Hepatocyte (in vitro differentiated cells): ENCODE results near the gene BCL7B. TPM values are rescaled to one million over a fixed set of nuclear protein-coding genes. Genes with fewer than 3 reads are reported as not detected.
"Not testable (repeated sequence)": the region's sequence is repeated elsewhere in the genome, so short reads cannot be mapped to it uniquely, and the experiment has no call there.

Source experiments
- DNase-seq: peaks from one replicate; pipeline ENCODE4 v3.0.0-alpha.2; 2016; ENCODE audit warnings: low spot score
- H2AFZ ChIP-seq: fragments of 200-600 bp; sonication (generic); 2 replicates; pipeline ENCODE4 v1.6.0; 2016; ENCODE audit warnings: antibody characterized with exemption, mild to moderate bottlenecking
- H3K27ac ChIP-seq: fragments of 200-600 bp; sonication (generic); 2 replicates; pipeline ENCODE4 v1.5.1; 2016; ENCODE audit warnings: mild to moderate bottlenecking
- H3K27me3 ChIP-seq: fragments of 200-600 bp; sonication (generic); 2 replicates; pipeline ENCODE4 v1.6.1; 2016
- H3K36me3 ChIP-seq: fragments of 200-600 bp; sonication (generic); replicated peaks from 2 replicates; pipeline ENCODE4 v1.5.1; 2016; ENCODE audit warnings: low read depth; ENCODE audit not compliant: insufficient read depth
- H3K4me1 ChIP-seq: fragments of 200-600 bp; sonication (generic); 2 replicates; pipeline ENCODE4 v1.5.1; 2016; ENCODE audit warnings: mild to moderate bottlenecking, moderate library complexity; ENCODE audit not compliant: insufficient read depth
- H3K4me2 ChIP-seq: fragments of 200-600 bp; sonication (generic); 2 replicates; pipeline ENCODE4 v1.6.0; 2016
- H3K4me3 ChIP-seq: fragments of 200-600 bp; sonication (generic); 2 replicates; pipeline ENCODE4 v1.5.1; 2016; ENCODE audit warnings: mild to moderate bottlenecking
- H3K79me2 ChIP-seq: fragments of 200-600 bp; sonication (generic); 2 replicates; pipeline ENCODE4 v1.6.0; 2017; ENCODE audit warnings: mild to moderate bottlenecking
- H3K9me2 ChIP-seq: fragments of 200-600 bp; sonication (generic); replicated peaks from 2 replicates; pipeline ENCODE4 v1.6.0; 2017; ENCODE audit warnings: mild to moderate bottlenecking; ENCODE audit not compliant: insufficient read depth
- H3K9me3 ChIP-seq: fragments of 200-600 bp; sonication (generic); 2 replicates; pipeline ENCODE4 v1.5.1; 2016; ENCODE audit warnings: low read depth, mild to moderate bottlenecking
- H4K20me1 ChIP-seq: fragments of 200-600 bp; sonication (generic); 2 replicates; pipeline ENCODE4 v1.6.0; 2016; ENCODE audit warnings: mild to moderate bottlenecking; ENCODE audit not compliant: insufficient read depth, poor library complexity, severe bottlenecking
- EZH2 ChIP-seq: fragments of 200-600 bp; sonication (generic); IDR thresholded peaks from 2 replicates; pipeline ENCODE4 v1.6.1; 2016; ENCODE audit warnings: antibody characterized with exemption, mild to moderate bottlenecking, borderline replicate concordance
- EZH2phosphoT487 ChIP-seq: fragments of 200-600 bp; sonication (generic); IDR thresholded peaks from one replicate; pipeline ENCODE4 v1.6.1; 2018; ENCODE audit warnings: antibody characterized with exemption, mild to moderate bottlenecking, low read depth, moderate library complexity; ENCODE audit not compliant: unreplicated experiment, severe bottlenecking
- whole genome bisulfite sequencing: methylation state at CpG from one replicate; pipeline ENCODE4 v1.1.6; 2016; ENCODE audit warnings: low lambda C conversion rate; ENCODE audit errors: missing lambda C conversion rate; 5-methylcytosine and 5-hydroxymethylcytosine counted together
- polyA plus RNA-seq: library from polyadenylated mRNA; unstranded; fragments of >200 nt; fragmentation: Nextera tagmentation; extraction: Ambion mirVana; gene quantifications from 2 replicates; pipeline ENCODE4 v1.2.1, GENCODE V29; 2016
- total RNA-seq: library from RNA; depleted of rRNA; stranded (reverse); fragments of >200 nt; gene quantifications from 2 replicates; pipeline ENCODE4 v1.2.3, GENCODE V29; 2014
- TF ChIP-seq, protein P1 (sequence below): fragments of 200-600 bp; sonication (generic); IDR thresholded peaks from 2 replicates; pipeline ENCODE4 v1.5.1; 2016; ENCODE audit warnings: antibody characterized with exemption, mild to moderate bottlenecking; ENCODE audit not compliant: poor library complexity

Gene BCL7B
- total and polyA plus RNA-seq, 2 experiments from 2014 or later, result 44.7 to 54.0 TPM

DNA sequence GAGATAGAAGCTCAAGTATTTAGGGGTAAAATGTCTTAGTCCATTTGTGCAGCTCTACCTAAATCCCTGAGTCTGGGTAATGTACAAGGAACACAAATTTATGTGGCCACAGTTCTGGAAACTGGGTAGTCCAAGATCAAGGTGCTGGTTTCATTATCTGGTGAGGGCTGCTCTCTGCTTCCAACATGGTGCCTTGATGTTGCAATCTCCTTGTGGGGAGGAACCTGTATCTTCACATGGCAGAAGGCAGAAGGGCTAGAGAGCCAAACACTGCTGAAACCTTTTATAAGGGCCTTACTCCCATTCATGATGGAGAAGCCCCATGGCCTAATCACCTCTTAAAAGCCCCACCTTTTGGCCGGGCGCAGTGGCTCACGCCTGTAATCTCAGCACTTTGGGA, 26.7 kb downstream of the BCL7B start:
- Histone ChIP-seq H3K9me2 (no peaks in the 10 kb centered on the region), H4K20me1 (no peaks in the 10 kb centered on the region), H3K4me1 (no peaks in the 10 kb centered on the region), H3K79me2 (no peaks in the 10 kb centered on the region), H3K9me3 (no peaks in the 10 kb centered on the region), H2AFZ (no peak overlapping the region), H3K4me2 (no peak overlapping the region), H3K27me3 (no peaks in the 10 kb centered on the region), H3K36me3 (no peaks in the 10 kb centered on the region), H3K4me3 (no peak overlapping the region), H3K27ac (no peak overlapping the region)
- no peak for DNase-seq
- WGBS, result 92% methylated on average over 3 of the region's 3 CpGs
- TF ChIP-seq EZH2 (no peak), EZH2phosphoT487 (no peak)
- TF ChIP-seq, protein P1, sequence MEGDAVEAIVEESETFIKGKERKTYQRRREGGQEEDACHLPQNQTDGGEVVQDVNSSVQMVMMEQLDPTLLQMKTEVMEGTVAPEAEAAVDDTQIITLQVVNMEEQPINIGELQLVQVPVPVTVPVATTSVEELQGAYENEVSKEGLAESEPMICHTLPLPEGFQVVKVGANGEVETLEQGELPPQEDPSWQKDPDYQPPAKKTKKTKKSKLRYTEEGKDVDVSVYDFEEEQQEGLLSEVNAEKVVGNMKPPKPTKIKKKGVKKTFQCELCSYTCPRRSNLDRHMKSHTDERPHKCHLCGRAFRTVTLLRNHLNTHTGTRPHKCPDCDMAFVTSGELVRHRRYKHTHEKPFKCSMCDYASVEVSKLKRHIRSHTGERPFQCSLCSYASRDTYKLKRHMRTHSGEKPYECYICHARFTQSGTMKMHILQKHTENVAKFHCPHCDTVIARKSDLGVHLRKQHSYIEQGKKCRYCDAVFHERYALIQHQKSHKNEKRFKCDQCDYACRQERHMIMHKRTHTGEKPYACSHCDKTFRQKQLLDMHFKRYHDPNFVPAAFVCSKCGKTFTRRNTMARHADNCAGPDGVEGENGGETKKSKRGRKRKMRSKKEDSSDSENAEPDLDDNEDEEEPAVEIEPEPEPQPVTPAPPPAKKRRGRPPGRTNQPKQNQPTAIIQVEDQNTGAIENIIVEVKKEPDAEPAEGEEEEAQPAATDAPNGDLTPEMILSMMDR, result no peak

DNA sequence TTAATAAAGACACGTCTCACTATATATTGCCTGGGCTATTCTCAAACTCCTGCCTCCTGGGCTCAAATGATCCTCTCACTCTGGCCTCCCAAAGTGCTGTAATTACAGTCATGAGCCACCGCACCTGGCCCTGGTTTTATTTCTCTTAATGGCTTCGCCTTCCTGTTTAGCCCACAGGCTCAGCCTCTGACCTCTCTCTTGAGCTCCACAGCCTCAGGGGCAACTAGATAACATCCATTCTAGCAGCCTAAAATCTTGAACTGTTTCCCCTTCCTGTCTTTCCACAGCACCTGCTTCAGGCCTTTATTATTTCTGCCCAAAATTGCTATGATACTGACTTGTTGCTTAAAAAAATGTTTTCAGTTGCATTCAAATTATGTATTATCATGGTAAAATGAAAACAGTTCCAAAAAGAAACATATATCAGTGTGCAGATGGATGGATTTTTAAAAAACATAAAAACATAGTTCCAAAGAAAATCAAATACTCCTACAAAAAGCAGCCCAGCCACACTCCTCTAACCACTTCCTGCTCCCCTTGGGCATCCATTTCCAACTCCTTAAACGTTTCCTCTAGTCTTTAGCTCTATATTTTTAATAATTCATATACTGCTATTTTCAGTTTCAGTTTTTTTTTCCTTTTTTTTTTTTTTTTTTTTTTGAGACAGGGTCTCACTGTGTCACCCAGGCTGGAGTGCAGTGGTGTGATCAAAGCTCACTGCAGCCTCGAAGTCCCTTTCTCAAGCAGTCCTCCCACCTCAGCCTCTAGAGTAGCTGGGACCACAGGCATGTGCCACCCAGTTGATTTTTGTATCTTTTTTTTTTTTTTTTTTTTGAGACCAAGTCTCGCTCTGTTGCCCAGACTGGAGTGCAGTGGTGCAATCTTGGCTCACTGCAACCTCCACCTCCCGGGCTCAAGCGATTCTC, 30.3 kb downstream of the BCL7B start:
- no peak overlapping the region for H3K4me3 ChIP-seq
- no peak overlapping the region for H3K4me2 ChIP-seq
- H3K4me1 ChIP-seq, result no peaks in the 10 kb centered on the region
- TF ChIP-seq, protein P1, result no peak
- no peaks in the 10 kb centered on the region for H3K9me3 ChIP-seq
- 83% methylated on average over 8 of the region's 8 CpGs for WGBS
- no peaks in the 10 kb centered on the region for H3K27me3 ChIP-seq
- no peak overlapping the region for H3K27ac ChIP-seq
- H3K79me2 ChIP-seq, result peaks cover 4% of the 10 kb centered on the region
- no peak overlapping the region for H2AFZ ChIP-seq
- no peaks in the 10 kb centered on the region for H3K36me3 ChIP-seq
- no peaks in the 10 kb centered on the region for H4K20me1 ChIP-seq
- DNase-seq, result no peak
- H3K9me2 ChIP-seq, result no peaks in the 10 kb centered on the region

DNA sequence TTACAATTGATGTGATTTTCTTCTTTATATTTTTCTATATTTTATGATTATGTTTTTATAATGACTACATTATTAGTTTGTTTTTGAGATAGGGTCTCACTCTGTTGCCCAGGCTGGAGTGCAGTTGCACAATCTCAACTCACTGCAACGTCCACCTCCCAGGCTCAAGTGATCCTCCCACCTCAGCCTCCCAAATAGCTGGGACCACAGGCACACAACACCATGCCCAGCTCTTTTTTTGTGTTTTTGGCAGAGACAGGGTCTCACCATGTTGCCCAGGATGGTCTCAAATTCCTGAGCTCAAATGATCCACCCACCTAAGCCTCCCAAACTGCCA, 31.4 kb downstream of the BCL7B start:
- not testable (repeated sequence) for H2AFZ ChIP-seq, H3K9me3 ChIP-seq, H3K9me2 ChIP-seq, H3K27ac ChIP-seq, H3K36me3 ChIP-seq, H3K4me2 ChIP-seq, H4K20me1 ChIP-seq, H3K27me3 ChIP-seq, DNase-seq, H3K4me1 ChIP-seq, H3K79me2 ChIP-seq, H3K4me3 ChIP-seq
- WGBS, result 76% methylated on average over 1 of the region's 1 CpG

DNA sequence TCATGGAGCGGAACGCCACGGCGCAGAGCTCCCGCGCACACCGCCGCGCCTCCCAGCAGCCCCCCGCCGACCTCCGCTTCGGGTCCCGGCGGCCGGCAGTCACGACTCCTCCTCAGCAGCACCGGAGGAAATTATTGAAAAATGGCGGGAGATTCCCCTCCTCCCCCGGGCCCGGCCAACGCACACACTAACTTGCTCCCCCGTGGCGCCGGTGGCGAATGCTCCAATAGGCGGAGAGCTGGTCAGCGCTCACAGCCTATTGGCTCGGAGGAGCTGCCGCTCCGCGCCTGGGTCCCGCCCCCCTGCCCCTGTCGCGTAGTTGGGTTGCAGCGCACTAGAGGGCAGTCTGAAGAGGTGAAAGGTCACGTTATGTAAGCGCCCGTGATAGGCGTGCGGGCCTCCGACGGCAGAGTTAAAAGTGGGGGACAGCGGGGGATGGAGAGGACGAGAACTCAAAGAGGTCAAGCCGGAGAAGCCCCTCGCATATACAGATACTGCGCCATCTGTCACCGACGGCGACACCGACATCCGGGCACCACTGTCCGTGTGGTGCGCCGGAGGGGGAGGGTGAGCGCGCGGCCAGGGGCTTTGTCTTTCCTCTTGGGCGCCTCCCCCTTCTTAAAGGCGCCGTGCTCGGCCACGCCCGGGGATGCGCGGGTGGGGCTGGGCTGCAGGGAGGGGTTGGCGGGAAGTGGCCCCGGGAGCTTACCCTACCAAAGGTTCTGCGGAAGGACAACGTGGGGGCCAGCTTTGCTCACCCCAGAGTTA, 35.2 kb downstream of the BCL7B start, which contains the start of gene BAZ1B:
TSS of gene BAZ1B (minus strand) at position 189 of the 768 bp plus-strand sequence. CDS start 360 bp downstream, outside the sequence.
- Histone ChIP-seq H3K79me2 (peaks cover 47% of the 10 kb centered on the region), H2AFZ (peak within 1 kb of the TSS; percentile 58), H3K9me3 (no peaks in the 10 kb centered on the region), H3K4me1 (peaks cover 17% of the 10 kb centered on the region), H3K36me3 (no peaks in the 10 kb centered on the region), H3K27me3 (no peaks in the 10 kb centered on the region), H3K9me2 (no peaks in the 10 kb centered on the region), H4K20me1 (peaks cover 37% of the 10 kb centered on the region), H3K27ac (peak within 1 kb of the TSS; percentile 89), H3K4me2 (peak within 1 kb of the TSS; percentile 79), H3K4me3 (peak within 1 kb of the TSS; percentile 87)
- peak; percentile 98 for DNase-seq
- TF ChIP-seq, protein P1, result peak; percentile 4
- no peak for TF ChIP-seq EZH2
- 2% methylated on average over 55 of the region's 71 CpGs for WGBS
